SKM-1 treated with dmso at 0.1 percent for 144 hours (cell line): ENCODE data around the gene EGLN2.
"Not testable (repeated sequence)": the region's sequence is repeated elsewhere in the genome, so short reads cannot be mapped to it uniquely, and the experiment has no call there.

Source experiments
- DNase-seq: peaks from one replicate; lab custom pipeline; 2025; ENCODE audit not compliant: unreplicated experiment; lab: John Stamatoyannopoulos, UW

Gene EGLN2

GRCh38 chr19:40815223-40815622, 16.2 kb downstream of the EGLN2 start:
- no peak for DNase-seq

DNA sequence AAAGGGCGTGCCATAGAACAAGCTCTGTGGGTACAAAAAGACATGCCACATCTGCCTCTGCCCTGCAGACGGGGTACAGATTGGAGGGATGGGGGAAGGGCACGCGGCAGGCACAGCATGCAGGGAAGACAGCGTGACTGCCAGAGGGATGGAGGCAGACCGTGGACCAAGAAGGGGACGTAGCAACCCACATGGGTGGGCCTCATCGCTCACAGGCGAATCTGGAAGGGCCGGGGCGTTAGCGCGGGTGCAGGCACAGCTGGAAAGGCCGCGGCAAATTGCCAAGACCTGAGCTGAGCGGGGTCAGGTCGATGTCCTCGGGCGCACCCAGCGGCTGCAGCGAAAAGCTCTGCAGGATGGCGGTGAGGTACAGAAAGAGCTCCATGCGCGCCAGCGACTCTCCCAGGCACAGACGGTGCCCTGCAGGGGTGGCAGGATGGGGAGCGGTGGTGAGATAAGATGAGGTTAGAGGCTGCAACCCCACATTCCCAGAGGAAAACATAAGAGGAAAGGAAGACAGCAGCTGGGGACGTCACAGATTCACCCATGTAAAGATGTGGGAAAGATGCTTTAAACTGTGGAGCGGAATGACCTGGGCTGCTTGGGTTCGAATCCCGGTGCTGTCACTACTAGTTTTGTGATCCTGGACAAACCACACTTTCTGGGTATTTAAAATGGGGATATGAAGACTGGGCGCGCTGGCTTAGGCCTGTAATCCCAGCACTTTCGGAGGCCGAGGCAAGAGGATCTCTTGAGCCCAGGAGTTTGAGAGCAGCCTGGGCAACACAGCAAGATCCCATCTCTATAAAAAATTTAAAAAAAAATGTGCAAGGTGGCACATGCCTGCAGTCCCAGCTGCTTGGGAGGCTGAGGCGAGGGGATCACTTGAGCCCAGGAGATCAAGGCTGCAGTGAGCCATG, 19.7 kb downstream of the EGLN2 start:
- peak; percentile 18 for DNase-seq

DNA sequence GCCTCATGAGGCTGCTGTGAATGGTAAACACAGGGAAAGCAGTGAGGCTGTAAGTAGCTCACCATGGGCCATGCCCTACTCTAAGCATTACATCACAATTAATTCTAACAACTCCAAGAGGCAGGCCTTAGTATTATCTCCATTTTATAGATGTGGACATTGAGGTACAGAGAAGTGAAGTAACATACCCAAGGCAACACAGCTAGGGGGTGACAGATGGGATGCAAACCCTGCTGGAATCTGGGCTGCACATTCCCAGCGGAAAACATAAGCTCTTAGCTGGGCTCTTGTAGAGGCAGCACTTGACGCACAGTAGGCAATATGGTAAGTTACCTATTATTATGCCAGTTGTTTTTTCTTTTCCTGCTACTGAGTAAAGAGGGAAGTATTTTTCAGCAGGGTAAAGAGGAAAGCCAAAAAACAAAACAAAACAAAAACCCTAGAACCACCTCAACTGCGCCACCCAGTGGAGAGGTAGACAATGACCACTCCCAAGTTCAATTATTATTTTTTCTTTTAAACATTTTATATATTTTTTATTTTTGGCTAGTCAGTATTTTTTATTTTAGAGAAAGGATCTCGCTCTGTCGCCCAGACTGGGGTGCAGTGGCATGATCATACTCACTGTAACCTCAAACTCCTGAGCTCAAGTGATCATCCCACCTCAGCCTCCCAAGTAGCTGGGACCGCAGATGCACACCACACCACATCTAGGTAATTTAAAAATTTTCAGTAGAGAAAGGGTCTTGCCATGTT, 20.7 kb downstream of the EGLN2 start:
- DNase-seq, result peak; percentile 25

DNA sequence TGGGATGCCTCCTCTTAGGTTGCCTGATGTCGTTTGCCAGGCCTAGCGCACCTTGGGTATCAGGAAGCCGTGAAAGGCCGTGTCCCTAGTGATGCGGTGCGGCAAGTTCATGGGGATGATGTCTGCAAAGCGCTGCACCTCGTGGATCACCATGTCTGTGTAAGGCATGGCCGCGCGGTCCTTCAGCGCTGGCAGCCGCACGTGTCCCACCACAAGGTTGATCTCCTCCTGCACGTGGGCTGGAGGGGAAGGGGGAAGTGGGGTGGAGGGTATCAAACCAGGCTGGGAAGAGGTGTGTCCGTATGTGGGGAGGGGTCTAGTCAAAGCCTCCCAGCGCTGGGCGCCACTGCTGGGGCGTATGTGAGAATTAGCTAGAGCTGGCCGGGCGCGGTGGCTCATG, 23.2 kb downstream of the EGLN2 start:
- no peak for DNase-seq

DNA sequence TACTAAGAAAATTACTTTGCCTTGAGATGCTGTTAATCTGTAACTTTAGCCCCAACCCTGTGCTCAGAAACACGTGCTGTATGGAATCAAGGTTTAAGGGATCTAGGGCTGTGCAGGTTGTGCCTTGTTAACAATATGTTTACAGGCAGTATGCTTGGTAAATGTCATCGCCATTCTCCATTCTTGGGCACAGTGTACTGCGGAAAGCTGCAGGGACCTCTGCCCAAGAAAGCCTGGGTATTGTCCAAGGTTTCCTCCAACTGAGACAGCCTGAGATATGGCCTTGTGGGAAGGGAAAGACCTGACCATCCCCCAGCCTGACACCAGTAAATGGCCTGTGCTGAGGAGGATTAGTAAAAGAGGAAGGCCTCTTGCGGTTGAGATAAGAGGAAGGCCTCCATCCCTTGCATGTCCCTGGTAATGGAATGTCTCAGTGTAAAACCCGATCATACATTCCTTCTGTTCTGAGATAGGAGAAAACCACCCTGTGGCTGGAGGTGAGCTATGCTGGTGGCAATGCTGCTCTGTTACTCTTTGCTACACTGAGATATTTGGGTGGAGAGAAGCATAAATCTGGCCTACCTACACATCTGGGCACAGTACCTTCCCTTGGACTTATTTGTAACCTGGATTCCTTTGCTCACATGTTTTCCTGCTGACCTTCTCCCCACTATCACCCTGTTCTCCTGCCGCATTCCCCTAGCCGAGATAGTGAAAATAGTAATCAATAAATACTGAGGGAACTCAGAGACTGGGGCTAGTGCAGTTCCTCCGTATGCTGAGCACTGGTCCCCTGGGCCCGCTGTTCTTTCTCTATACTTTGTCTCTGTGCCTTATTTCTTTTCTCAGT, 23.9 kb downstream of the EGLN2 start:
- peak; percentile 85 for DNase-seq

- DNase-seq, result not testable (repeated sequence)
Measured at GRCh38 chr19:40824916-40825315, 25.9 kb downstream of the EGLN2 start.

DNA sequence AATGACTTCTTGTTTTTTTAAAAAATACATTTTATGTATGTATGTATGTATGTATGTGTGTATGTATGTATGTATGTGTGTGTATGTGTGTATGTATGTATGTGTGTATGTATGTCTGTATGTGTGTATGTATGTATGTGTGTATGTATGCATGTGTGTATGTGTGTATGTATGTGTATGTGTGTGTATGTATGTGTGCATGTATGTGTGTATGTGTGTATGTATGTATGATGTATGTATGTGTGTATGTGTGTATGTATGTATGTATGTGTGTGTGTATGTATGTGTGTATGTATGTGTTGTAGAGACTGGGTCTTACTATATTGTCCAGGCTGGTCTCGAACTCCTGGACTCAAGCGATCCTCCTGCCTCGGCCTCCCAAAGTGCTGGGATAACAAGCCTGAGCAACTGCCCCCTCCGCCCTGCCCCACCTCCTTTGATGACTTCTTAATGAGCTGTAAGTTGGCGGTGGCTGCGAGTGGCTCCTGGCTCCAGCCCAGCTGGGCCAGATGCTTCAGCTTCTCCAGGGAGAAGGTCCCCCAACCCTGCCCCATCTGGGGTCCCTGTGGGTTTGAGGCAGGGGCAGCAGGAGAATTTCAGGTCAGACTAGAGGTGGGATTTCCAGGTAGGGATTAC, 26.6 kb downstream of the EGLN2 start:
- not testable (repeated sequence) for DNase-seq

- not testable (repeated sequence) for DNase-seq
Measured at GRCh38 chr19:40826312-40826698, 27.3 kb downstream of the EGLN2 start.

DNA sequence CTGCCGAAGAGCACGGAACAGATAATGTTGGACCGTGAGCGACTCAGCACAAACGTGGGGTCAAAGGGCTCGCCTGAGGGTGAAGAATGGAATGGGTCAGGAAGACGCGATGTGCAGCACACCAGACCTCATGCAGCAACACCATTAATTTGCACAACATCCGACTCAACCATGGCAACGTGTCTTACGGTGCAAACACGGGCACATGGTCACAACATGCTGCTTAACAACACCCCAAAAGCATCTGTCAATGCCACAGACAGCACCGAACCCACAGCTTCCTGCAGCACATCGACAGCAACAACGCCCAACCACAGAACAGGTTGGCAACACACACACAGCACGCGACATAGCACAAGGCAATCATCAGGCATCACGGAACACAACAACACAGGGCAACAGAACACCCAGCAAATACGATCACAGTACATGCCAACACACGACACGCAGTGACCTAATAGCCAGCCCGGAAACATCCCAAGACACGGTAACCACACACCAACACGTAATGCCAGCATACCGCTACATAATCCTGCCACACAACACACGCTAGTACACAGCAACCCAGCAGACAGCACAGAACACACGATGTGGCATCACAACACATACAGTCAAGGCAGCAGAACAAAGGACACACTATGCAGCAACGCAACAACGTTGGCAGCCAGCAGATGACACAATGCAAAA, 27.9 kb downstream of the EGLN2 start:
- DNase-seq, result not testable (repeated sequence)

DNA sequence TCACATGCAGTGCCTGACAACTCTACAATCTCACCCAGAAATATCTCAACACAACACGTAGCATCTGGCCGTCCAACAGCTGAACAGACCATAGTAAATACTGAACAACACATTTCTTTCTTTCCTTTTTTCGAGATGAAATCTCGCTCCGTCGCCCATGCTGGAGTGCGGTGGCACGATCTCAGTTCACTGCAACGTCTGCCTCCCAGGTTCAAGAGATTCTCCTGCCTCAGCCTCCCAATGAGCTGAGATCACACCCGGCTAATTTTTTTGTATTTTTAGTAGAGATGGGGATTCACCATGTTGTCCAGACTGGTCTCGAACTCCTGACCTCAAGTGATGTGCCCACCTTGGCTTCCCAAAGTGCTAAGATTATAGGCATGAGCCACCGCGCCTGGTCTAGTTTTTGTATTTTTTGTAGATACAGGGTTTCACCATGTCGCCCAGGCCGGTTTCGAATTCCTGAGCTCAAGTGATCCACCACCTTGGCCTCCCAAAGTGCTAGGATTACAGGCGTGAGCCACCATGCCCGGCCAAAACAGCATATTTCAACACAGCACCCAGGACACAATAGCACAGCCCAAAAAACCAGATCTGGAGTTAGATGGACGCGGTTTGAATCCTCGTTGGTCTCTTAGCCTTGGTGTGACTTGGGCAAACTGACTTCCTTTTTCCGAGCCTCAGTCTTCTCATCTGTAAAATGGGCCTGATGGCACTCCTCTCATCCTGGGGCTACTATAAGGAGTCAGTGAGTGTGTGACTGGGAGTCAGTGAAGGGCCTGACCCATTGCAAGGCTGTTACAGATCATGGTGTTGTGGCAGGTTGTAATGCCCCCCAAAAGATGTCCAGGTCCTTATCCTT, 28.6 kb downstream of the EGLN2 start:
- no peak for DNase-seq

- no peak for DNase-seq
Measured at GRCh38 chr19:40829205-40829604, 30.2 kb downstream of the EGLN2 start.

DNA sequence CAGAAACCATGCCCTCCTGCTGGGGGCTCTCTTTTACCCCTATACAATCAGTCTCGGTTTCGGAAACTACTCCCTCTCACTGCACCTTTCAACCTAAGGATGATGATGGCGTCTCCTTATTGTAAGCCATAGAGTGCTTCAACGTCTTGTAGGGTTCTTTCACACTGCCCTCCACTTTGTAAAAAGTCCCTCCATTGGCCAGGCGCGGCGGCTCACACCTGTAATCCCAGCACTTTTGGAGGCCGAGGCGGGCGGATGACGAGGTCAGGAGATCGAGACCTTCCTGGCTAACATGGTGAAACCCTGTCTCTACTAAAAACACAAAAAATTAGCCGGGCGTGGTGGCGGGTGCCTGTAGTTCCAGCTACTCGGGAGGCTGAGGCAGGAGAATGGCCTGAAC, 31.8 kb downstream of the EGLN2 start:
- not testable (repeated sequence) for DNase-seq

GRCh38 chr19:40831502-40832430, 32.8 kb downstream of the EGLN2 start:
- DNase-seq, result peak; percentile 73

GRCh38 chr19:40832431-40832790, 33.4 kb downstream of the EGLN2 start:
- not testable (repeated sequence) for DNase-seq

- DNase-seq, result peak; percentile 9
Measured at GRCh38 chr19:40833728-40834533, 34.9 kb downstream of the EGLN2 start.

GRCh38 chr19:40836754-40837429, 37.9 kb downstream of the EGLN2 start:
- no peak for DNase-seq

- DNase-seq, result not testable (repeated sequence)
Measured at GRCh38 chr19:40838477-40838876, 39.5 kb downstream of the EGLN2 start.
